Endometrium (tissue), 2 donors: Measurements from ENCODE around the gene CNTNAP5.

Experiments used
- FAIRE-seq: peaks from 2 replicates; lab custom pipeline; 2012; peaks lifted over from hg19 to GRCh38; lab: Jason Lieb, UNC
- donor health status: control.
- donor health status: control.

CNTNAP5 gene

DNA sequence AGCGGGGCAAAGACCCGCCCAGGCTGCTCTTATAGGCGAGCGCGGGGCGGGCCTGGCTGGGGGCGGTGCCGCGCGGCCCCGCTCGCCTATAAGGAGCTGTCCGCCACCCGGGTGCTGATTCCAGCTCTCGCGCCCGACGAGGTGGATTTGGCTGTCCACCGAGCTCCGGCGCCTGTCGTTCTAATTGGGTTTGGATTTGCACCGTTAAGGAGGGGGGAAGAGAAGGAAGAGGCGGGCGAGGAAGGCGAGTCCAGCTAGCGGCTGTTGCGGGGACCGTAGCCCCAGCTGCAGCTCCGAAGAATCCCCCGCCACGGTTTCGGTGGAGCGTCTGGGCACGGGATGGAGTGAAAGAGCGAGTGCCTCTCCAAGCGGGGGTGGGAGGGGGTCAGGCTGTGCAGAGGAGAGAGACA is at the start of gene CNTNAP5:
Gene CNTNAP5 (plus strand): TSS at position 117 of the 410 bp plus-strand sequence. CDS start 364 bp downstream, outside the sequence.
- no peak for FAIRE-seq

- no peak for FAIRE-seq
These were observed 48.9 kb upstream of the CNTNAP5 start for GRCh38 chr2:123976054-123976648.

DNA sequence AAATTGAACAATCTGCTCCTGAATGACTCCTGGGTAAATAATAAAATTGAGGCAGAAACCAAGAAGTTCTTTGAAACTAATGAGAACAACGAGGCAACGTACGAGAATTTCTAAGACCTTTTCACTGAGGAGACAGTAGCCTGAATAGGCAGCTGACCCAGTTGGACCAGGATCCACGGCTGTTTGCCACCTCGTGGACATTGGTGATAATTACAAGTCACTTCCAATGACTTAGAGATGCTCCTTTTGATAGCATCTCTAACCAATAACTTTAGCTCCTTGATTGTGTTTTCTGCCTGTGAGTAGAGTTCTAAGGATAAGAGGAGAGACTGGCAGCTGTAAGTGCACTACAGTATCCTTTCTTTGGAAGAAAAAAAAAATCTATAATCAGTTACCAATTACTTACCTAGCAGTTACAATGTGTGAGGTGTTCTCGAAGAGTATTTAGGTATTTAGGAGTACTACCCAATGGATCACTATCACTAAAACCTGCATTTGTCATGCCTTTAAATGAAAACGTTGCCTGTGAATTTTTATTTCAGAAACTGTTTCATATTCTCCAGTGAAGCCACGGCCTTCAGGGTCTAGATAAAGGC is 31.3 kb upstream of the CNTNAP5 start:
- FAIRE-seq: peak; percentile 12

DNA sequence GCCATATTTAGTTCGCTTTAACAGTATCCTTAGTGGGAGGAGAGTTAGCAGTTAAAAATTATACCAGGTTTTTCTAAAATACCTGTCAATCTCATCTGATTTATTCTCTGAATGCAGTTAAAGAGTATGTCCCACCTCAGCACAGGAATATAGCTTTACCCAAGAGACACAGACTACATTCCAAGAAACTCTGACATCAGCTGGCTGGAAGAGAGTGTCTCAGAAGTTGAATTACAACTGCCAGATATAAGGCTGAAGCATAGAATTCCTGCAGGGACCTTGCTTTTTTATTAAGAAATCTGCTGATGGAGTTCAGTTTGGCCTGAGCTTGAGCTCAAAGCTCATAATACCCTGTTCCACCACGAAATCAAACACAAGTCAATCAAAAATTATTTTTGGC is 25.4 kb upstream of the CNTNAP5 start:
- no peak for FAIRE-seq

GRCh38 chr2:124001696-124002430 is 23.2 kb upstream of the CNTNAP5 start:
- no peak for FAIRE-seq

- no peak for FAIRE-seq
These were observed 6.2 kb upstream of the CNTNAP5 start for GRCh38 chr2:124018890-124019289.

DNA sequence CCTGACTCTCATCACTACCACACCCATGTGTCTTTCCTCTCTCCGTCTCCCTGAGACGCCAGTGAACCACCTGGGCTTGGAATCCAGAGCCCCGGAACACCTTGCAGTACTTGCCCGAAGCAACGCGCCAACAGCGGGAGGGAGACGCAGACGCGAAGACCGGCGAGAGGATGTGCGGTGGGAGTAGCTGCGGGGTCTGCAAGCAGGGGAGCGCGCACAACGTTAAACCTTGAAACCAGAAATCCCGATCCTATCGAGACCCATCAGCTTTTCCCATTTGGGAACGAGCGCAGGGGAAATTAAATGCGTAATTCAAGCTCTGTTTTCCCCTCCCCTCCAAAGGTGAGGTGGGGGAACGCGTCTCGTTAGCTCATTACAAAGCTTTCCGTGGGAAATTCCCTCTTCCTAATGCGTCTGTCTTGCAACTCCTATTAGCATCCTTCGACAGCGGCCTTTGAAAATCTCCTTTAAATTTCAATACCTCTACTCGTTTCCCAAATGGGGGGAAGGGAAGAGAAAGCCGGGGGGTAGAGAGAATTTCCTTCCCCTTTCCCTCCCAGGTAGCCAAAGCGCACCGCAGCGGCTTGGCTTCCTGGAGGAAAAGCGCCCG is 421 bp upstream of the CNTNAP5 start:
- no peak for FAIRE-seq

DNA sequence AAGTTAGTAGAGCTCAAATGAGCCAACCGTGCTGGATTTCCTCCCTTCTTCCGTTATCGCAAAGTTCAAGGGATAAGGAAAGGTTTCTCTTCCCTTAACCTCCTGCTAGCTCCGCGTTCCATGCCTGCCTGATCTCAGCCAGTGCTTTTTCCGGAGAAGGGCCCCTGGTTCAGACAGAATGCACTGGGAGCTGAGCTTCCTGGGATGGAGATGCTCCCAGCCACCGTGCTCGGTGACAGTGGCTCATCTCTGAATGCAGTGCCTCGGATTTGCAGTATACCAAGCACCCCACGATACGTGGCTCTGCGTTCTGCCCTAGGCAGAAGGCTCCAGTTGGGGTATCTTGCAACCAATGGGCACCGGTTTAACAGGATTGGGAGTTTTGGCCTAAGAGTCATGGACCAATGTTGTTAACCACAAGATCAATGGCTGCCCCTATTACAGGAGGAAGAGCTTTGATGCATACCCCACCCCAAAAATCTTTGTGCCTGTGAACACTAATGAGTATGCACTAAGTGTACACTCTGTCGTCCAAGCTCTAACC is 876 bp downstream of the CNTNAP5 start:
- FAIRE-seq: no peak

DNA sequence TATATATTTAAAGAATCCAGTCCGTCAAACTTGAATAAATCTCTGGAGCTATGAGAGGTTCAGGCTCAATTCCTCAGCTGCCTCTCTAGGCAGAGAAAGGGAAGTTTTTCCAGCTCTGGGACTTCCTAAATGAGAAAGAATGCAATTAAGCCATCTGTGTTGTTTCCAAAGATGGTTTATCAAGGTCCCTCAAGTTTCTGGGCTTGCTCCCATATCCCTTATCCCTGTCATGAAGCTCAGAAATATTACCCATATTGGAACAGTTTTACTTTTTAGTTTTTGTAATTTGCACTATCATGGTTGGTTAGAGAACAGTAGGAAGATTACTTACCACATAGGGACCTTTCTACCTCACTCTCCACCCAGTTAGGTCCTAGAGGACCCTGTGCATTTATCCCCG is 1.4 kb downstream of the CNTNAP5 start:
- FAIRE-seq: no peak

DNA sequence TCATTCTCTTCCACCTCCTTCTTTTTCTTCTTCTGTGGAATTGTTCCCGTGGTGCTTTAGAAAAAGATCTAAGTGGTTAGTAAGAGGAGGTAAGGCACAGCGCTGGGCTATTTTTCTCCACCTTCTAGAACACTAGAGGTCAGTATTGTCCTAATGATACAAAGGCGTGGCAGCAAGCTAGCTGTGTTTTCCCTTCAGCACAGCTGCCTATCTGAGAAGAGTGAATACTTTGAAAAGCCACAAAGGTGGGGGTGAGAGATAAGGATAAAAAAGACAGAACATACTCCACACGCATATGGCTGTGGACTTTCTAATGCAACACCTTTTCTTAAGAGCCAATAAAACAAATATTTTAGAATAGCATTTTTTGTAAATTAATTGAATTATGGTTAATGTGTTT is 2.1 kb downstream of the CNTNAP5 start:
- FAIRE-seq: peak; percentile 23

GRCh38 chr2:124032799-124033198 is 7.7 kb downstream of the CNTNAP5 start:
- FAIRE-seq: no peak

GRCh38 chr2:124034265-124034664 is 9.2 kb downstream of the CNTNAP5 start:
- FAIRE-seq: no peak

- FAIRE-seq: no peak
These were observed 9.9 kb downstream of the CNTNAP5 start for GRCh38 chr2:124035001-124035400.

DNA sequence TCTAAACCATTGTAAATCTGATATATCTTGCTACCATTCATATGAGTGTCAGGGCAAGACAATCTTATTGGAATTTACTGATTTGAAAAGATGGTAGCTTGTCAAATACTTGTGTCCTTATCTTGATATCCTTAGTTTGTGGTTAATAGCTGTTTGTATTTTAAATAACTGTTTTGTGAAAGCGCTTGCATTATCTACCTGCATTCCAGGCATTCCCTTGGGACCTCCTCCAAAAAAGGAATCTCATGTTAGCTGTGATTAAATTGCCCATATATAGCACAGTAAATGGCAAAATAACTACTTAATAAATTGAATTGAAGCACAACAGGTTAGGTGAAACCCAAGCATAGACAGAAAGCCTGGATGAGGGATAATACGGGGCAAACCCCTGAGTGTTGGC is 13.9 kb downstream of the CNTNAP5 start:
- FAIRE-seq: no peak

GRCh38 chr2:124039762-124040291 is 14.7 kb downstream of the CNTNAP5 start:
- FAIRE-seq: no peak

GRCh38 chr2:124045894-124046293 is 20.8 kb downstream of the CNTNAP5 start:
- no peak for FAIRE-seq

DNA sequence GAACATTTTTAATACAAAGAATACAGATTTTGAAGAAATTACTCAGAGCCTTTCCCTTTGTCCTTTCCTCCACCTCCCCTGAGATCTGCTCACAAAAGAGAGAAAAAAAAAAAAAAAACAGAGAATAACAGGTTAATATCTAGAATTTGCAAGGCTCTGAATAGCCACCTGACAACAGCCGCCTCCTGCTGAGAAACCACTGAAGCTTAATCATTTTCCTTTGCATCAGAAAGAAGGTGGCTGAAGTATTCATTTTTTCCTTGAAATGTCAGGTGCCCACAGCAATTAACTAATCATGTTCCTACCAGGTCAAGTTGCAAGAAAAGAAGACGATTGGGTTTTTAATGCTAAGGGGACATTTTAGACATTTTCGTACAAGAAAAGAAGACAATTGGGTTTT is 21.2 kb downstream of the CNTNAP5 start:
- FAIRE-seq: no peak

DNA sequence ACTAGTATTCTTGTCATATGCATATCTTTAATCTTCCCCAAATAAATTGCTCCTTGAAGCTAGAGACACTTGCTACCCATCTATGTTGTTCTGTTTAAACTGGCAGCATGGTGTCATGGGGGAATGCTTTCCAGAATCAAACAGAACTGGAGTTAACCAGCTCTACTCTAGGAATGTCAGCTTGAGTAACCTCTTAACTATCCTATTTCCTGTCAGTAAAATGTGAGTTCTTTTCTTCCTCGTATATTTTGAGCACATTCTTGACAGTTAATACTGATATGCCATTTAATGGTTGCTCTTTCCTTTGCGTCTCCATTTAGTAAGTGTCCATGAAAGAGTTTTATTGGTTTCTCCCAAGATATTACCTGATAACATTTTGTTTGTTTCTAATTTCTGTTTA is 23.0 kb downstream of the CNTNAP5 start:
- no peak for FAIRE-seq

GRCh38 chr2:124048664-124049063 is 23.6 kb downstream of the CNTNAP5 start:
- no peak for FAIRE-seq

GRCh38 chr2:124049136-124049535 is 24.0 kb downstream of the CNTNAP5 start:
- no peak for FAIRE-seq

GRCh38 chr2:124050833-124051497 is 25.9 kb downstream of the CNTNAP5 start:
- no peak for FAIRE-seq

DNA sequence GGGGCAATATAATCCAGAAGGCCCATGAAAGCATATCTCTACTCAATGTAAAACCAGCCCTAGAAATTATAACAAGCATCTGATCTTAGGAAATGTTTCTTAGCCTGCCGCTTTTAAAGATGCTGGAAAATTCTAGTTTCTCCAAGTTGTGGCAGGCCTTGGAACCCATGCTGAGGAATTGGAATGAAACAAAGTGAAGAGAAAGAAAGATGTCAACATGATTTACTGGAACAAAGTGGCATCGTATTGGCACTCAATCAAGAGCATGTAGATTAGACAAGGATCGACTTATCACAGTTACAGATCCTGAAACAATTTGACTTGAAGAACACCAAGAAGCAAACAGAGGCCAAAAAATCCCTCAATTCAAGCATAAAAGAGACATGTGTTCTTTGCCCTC is 28.7 kb downstream of the CNTNAP5 start:
- FAIRE-seq: no peak
